Astrocyte of the hippocampus (primary cell): ENCODE measurements around the gene ZNF775.

Experiments used
- DNase-seq: peaks from one replicate; pipeline ENCODE4 v3.0.0; 2011; ENCODE audit warnings: low read depth, low spot score

Gene ZNF775

DNA sequence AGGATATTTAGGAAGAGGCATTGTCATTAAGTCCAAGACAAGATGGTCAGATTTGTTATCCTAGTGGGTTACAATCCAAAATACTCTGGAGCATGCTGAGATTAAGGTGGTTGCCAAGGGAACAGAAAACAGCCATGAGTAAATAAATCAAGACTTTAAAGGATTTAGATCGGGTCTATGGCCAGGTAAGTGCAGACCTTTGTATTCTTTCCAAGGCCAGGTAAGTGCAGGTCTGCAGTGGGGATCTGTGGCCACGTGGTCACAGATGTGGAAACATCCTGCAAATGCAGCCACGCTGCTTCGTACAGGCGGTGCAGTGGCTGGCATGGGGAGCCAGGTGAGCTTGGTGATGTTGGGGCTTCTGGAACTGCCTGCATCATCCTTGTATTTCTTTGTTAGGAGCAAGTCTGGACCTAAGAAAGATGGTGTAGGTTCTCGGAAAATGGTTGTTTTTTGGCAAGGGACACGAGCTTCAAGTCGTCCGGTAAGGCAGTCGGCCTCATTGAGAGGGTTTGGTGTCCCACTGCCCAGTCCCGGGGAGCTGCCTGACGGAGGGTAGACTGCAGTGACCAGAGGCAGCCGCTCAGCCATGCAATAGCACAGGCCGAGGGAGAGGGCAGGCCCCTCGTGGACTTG, 21.8 kb downstream of the ZNF775 start:
- no peak for DNase-seq

DNA sequence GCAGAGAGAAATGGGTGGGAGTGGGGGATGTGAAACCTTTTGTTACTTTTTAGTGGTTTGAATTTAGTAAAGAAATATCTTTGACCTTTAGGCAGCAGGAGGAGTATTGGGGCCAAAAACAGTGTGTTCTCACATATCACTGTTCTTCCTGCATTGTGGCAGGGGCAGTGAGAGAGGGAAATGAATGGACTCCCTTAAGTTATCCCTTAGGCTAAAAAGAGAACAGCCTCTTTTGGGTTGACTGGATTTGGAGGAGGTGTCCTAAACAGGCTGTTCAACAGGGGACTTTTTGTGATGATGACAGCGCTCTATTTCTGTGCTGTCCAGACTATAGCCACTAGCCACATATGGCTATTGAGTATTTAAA, 22.3 kb downstream of the ZNF775 start:
- DNase-seq, result no peak

- no peak for DNase-seq
Observed at GRCh38 chr7:150401861-150402631, 22.9 kb downstream of the ZNF775 start.

- DNase-seq, result no peak
Observed at GRCh38 chr7:150402671-150403321, 23.7 kb downstream of the ZNF775 start.

DNA sequence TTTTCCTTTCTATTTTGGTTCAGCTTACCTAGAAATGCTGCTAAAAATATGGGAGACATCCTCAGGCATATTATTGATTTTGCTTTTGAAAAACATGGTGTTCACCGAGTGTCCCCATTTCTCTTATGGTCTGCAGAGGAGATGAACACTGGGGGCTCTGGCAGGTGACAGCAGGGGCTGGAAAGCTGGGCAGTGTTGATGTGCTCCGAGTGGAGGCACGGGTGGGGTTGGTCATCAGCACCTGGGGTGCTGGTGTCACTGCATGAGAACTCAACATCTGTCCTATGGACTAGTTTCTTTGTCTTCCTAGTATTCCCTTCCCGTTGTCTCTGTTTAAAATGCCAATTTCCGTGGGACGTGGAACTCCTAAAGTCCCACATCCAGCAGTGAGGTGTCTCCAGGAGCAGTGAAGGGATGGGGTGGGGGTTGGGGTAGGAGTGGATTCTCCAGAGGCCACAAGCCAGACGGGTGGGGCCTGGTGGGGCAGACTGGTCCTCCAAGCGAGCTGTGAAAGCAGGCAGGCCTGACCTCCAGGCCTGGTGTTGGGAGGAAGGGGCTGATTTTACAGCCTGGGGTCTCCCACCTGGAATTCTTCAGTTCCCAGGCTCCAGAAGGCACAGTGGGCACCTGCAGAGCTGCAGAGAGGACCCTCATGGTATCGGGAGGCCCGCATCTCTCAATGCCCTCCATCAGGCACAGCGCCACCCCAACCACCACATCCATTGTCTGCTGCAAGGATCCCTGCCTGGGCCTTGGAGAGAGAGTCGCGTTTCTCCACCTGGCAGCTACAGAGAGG, 24.4 kb downstream of the ZNF775 start:
- DNase-seq, result no peak

GRCh38 chr7:150404172-150404804, 25.2 kb downstream of the ZNF775 start:
- DNase-seq, result no peak

- peak; percentile 96 for DNase-seq
Observed at GRCh38 chr7:150404805-150405583, 25.9 kb downstream of the ZNF775 start.

DNA sequence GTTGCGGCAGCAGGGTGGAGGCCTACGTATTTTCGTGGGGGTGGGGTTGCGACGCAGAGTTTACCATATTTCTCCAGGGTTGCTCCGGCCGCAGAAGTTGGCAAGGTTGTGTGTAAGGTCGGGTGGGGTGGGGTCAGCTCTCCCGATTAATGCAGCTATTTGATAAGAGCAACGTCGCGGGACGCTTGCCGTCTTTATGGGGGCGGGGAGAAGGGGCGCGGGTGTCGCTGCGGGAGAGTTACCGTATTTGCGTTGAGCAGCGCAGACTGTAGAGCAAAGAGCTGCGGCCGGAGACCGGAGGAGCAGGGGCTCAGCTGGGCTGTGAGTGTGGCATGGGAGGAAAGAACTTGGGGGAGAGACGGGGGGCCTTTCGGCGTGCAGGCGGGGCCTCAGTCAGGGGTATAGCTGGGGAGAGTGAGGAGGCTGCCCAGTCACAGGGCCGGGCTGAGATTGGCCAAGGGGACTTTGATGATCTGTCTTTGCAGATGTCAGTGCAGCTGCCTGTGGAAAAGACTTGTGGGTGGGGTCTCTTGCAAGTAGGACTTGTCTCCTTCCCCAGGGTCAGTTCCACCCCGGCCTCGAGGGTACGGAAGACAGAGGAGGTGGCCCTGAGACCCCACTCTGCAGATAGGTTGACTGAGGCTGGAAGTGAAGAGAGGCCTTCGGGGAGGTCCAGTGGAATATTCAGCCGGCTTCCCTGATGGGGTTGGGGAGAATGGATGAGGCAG, 26.6 kb downstream of the ZNF775 start:
- DNase-seq, result no peak

DNA sequence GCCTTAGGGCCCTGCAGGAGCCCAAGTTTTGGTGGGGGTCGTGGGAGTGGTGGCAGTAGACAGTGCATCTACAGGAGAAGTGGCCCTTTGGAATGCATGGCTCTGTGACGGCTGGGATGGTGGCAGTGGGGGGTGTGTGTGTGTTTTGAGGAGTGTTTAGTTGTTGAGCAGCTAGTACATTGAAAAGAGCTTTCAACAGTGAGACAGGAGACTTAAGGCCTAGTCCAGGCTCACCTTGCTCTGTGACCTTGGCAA, 27.1 kb downstream of the ZNF775 start:
- no peak for DNase-seq

- DNase-seq, result no peak
Observed at GRCh38 chr7:150406567-150407421, 27.7 kb downstream of the ZNF775 start.

GRCh38 chr7:150407588-150408392, 28.7 kb downstream of the ZNF775 start:
- no peak for DNase-seq

DNA sequence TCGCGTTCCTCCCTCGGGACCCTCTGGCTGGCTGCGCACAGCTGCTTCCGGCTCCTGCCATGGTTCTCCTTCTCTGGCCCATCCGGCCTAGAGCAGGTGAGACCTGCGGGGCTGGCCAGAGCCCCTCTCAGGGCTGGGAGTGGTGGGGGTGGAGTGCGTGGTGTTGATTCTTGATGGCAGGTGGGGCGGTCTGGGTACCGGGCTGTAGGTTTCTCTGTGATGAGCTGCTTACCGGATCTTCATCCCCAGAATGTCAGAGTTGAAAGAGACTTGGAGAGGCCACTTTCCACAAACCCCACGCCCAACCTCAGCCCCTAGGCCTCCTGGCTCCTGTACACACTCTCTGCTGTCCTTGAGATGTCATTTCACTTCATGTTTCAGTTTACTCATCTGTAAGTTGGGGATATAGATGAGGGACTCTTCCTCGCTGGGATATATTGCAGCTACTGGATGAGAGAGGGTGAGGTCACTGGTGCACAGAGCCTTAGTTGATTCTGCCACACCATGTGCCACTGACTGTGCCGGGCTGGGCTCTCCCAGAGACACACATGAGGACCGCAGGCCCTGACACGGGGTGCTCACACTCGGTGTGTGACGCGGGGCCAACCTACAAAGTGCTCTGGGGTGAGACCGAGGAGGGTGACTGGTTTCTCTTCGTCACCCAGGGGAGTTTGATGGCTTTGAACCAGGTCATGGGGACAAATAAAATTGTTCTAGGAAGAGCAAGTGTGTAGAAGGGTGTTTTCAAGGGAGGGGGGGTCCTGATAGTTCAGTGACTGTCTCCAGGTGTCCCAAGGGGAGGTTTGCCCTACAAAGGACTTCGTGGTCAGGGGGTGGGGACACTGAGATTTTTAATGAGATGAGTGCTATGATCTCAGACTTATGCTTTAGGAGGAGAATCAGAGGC, 29.5 kb downstream of the ZNF775 start:
- DNase-seq, result no peak

DNA sequence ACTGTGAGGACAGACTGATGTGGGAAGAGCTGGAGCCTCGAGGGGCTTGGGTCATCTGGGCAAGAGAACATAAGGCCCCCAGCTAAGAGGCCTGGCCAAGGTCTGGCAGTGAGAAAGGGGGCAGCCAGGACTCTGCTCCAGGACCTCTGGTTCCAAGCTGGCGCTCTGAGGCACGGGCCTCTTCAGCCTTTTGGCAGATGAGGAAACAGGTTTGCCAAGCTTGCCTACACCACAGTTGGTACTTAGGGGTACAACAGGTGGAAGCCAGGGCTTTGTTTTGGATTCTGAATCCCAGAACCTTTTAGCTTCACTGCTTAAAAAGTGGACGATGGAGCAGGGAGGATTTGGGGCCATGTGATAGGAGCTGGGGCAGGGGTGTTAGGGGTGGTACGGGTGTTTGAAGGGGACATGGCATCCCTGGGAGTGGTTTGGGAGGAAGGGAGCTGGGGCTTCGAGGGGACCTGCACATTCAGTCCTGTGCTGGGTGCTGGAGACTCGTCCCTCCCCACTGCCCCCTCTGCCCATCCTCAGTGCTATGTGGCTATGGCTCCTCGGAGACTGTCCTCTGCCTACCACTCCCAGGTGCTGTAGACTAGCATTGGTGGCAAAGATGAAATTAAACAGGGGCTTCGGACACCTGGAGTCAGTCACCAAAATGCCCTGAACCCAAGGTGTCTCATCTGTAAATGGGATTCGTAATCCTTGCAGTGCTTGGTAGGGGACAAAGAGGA, 30.3 kb downstream of the ZNF775 start:
- DNase-seq, result no peak

DNA sequence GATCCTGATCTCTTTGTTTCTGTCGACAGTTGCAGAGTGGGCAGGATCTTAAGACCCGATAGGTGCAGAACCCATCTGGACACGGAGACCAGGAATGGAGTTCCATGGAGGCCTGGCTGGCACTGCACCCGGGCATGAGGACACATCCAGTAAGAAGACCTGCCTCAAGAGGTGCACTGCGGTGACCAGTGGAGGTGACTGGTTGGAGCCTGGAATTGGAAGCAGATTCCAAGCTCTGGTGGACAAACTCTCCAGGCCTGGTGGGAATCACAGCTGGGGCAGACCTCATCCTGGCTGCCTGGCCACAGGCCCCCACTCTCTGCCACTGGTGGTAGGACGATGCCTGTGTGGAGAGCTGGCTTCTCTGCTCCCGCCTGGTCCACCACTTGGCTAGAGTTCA, 31.0 kb downstream of the ZNF775 start:
- no peak for DNase-seq

GRCh38 chr7:150410680-150411346, 31.7 kb downstream of the ZNF775 start:
- peak; percentile 64 for DNase-seq

GRCh38 chr7:150411606-150412005, 32.5 kb downstream of the ZNF775 start:
- no peak for DNase-seq
